Mucosa of rectum (tissue), 2 donors: ENCODE results near the gene OR6X1.
A peak's percentile ranks its signal among the peaks of the same experiment; 100 is the strongest.

Experiments
- H3K27ac ChIP-seq, 2 donors: one replicate each; pipeline ENCODE4 v1.7.0; 2013; ENCODE audit warnings: inconsistent platforms in 2 of 2, low read depth in 2 of 2, low read length in 2 of 2
- H3K27me3 ChIP-seq, 2 donors: one replicate each; pipeline ENCODE4 v1.7.0; 2013; ENCODE audit warnings: low read length in 2 of 2; ENCODE audit not compliant: control insufficient read depth in 2 of 2, insufficient read depth in 2 of 2
- H3K36me3 ChIP-seq, 2 donors: one replicate each; pipeline ENCODE4 v1.7.0; 2013; ENCODE audit warnings: low read length in 2 of 2; ENCODE audit not compliant: control insufficient read depth in 2 of 2, insufficient read depth in 2 of 2
- H3K4me1 ChIP-seq, 2 donors: one replicate each; pipeline ENCODE4 v1.7.0; 2013; ENCODE audit warnings: low read length in 2 of 2, mild to moderate bottlenecking in 1 of 2; ENCODE audit not compliant: control insufficient read depth in 2 of 2, insufficient read depth in 2 of 2
- H3K4me3 ChIP-seq, 2 donors: one replicate each; pipeline ENCODE4 v1.7.0; 2013; ENCODE audit warnings: low read length in 2 of 2
- H3K9ac ChIP-seq, 2 donors: one replicate each; pipeline ENCODE4 v1.7.0; 2013; ENCODE audit warnings: low read length in 2 of 2, low read depth in 1 of 2, mild to moderate bottlenecking in 1 of 2
- H3K9me3 ChIP-seq, 2 donors: one replicate each; pipeline ENCODE4 v1.7.0; 2013; ENCODE audit warnings: low read length in 2 of 2; ENCODE audit not compliant: control insufficient read depth in 2 of 2
- donor health status: healthy.
- donor health status: Normal muscosa, but diverticular disease.

The OR6X1 gene

DNA sequence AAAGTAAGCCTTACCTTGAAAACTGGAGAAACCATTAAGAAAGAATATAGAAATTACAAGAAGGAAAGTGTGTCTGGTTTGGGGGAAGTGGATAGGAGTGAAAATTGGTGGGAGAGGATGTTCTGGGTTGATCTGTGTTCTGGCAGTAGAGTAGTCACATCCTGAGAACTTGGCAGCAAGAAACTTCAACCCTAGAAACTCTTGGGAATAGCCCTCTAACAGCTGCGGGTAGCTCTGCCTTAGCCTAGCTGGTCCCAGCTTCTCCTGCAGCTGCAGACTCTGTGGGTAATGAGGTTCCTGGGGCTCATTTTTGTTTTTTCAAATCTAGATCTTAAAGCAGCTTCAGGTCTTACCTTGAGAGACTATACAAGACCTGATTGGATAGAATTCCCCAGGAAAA lies 24.2 kb upstream of the OR6X1 start:
- Histone ChIP-seq H3K4me3 (no peak overlapping the region), H3K9me3 (no peaks in the 10 kb centered on the region), H3K27ac (no peak overlapping the region), H3K27me3 (no peaks in the 10 kb centered on the region), H3K4me1 (no peaks in the 10 kb centered on the region), H3K36me3 (no peaks in the 10 kb centered on the region), H3K9ac (no peak overlapping the region)

DNA sequence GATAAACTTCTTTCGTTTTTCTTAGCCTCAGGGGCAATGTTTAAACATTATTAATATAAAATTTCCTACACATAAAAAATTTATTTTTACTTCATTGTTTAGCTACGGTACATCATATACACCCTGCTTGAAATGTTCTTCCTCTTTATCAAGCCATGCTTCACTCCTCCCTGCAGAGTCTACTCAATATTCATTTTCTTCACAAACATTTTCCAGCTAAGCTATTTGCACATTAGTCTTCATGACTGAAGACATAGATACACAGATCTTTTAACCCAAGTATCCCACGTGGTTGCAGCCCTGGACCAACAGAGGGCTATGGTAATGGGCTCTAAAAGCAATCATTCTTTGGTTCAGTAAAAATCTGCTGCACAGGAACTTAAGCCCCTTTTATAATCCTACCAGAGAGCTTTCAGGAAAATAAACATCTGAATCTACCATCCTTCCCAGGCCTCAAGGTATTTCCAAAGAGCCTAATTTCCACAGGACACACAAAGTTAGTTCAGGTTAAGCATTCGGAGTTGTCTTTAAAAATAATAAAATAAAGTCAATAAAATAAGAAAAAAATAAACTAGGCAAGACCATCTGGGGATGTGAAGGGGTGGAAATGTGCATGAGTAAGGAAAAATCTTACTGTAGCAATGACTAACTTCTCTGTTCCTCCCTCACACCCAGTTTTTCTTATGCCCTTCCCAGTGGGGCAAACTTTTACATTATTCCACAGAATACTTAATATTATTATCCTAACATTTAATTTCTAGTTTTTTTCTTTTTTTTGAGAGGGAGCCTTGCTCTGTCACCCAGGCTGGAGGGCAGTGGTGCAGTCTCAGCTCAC lies 21.6 kb upstream of the OR6X1 start:
- Histone ChIP-seq H3K36me3 (no peaks in the 10 kb centered on the region), H3K27me3 (no peaks in the 10 kb centered on the region), H3K4me1 (no peaks in the 10 kb centered on the region), H3K9ac (no peak overlapping the region), H3K27ac (no peak overlapping the region), H3K9me3 (no peaks in the 10 kb centered on the region), H3K4me3 (no peak overlapping the region)

DNA sequence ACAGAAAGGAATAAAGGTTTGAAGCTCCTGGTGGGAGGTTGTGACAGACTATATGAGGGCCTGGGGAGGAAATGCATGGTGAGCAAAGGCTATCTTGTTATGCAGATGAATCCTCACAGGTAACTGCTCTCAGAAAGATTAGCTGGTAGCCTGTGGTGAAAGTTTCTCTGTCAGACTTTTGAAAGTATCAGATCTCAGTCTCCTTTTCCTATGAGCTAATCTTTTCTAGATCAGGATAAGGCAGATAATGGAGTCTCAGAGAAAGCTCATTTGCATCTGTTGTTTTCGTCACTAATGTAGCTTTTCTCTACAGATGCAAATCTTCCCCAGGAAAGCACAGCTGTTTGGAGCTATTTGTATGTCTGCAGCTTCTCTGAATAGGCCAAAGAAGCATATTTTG lies 21.0 kb upstream of the OR6X1 start:
- Histone ChIP-seq H3K9ac (no peak overlapping the region), H3K27ac (no peak overlapping the region), H3K4me3 (no peak overlapping the region), H3K4me1 (no peaks in the 10 kb centered on the region), H3K9me3 (no peaks in the 10 kb centered on the region), H3K36me3 (no peaks in the 10 kb centered on the region), H3K27me3 (no peaks in the 10 kb centered on the region)

DNA sequence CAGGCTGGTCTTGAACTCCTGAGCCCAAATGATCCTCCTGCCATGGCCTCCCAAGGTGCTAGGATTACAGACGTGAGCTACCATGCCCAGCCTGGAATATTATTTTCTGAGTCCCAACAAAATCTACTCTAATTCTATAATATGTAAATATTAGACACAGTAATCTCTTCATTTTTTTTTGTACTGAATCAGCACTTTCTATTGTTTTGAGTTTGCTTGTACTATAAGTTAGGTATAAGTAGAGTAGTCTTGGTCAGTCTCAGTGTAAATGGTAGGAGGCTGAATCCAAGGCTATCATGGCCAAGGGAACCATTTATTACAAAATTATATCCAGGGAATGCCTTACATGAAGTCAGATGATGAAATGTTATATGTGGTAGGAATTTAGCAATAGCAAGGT lies 19.6 kb upstream of the OR6X1 start:
- Histone ChIP-seq H3K27ac (no peak overlapping the region), H3K36me3 (no peaks in the 10 kb centered on the region), H3K27me3 (no peaks in the 10 kb centered on the region), H3K9ac (no peak overlapping the region), H3K4me3 (no peak overlapping the region), H3K4me1 (no peaks in the 10 kb centered on the region), H3K9me3 (no peaks in the 10 kb centered on the region)

DNA sequence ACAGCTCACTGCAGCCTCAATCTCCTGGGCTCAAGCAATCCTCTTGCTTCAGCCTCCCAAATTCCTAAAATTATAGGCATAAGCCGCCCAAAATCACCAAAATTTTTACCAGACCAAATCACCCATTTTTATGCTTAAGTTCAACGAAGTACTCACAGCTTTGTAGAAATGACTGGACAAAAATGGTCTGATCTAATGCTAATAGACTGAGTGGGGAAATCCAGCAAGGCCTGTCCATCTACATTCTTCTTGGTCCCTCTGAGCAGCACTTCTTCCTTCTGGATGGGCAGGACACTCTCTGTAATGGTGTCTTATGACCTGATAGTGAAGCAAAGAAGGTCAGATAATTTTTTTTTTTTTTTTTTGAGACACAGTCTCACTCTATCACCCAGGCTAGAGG lies 18.7 kb upstream of the OR6X1 start:
- no peak overlapping the region for H3K9ac ChIP-seq
- no peaks in the 10 kb centered on the region for H3K36me3 ChIP-seq
- H3K4me3 ChIP-seq = no peak overlapping the region
- no peaks in the 10 kb centered on the region for H3K9me3 ChIP-seq
- H3K27ac ChIP-seq = no peak overlapping the region
- H3K4me1 ChIP-seq = no peaks in the 10 kb centered on the region
- no peaks in the 10 kb centered on the region for H3K27me3 ChIP-seq

DNA sequence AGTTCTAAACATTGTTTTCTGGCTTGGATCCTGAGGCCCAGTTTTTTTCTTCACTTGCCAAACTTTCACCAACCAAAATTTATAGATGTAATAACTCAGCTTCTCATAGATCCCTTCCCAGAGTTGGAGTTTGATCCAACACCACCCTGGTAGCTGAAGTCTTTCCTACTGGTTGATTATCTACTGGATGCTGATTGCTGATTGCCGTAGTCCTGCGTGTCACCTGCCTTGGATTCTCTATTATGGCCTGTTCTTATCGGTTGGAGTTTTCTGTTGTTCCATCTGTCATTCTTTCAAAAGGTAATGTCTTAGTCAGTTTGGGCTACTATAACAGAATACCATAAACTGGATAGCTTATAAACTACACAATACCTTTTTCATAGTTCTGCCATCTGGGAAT lies 17.3 kb upstream of the OR6X1 start:
- H3K27me3 ChIP-seq = no peaks in the 10 kb centered on the region
- no peak overlapping the region for H3K4me3 ChIP-seq
- H3K9me3 ChIP-seq = no peaks in the 10 kb centered on the region
- no peaks in the 10 kb centered on the region for H3K4me1 ChIP-seq
- no peaks in the 10 kb centered on the region for H3K36me3 ChIP-seq
- H3K9ac ChIP-seq = no peak overlapping the region
- peak overlapping the region in 1 of 2 donors; percentile 23 for H3K27ac ChIP-seq

DNA sequence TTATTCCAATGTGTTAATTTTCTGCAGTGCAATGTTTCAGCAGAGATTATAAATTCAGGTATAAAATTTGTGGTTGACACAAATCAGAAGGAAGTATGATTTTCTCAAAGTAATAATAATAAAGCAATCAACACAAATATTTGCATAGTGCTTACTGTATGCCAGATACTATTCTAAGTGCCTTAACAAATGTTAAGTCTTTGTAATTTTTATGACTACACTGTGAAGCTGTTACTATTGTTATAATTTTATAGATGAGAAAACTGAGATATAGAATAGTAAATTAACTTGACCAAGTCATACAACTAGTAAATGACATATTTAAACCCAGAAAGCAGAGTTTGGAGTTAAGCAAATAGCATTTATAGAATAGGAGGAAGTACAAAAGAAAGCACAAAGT lies 16.4 kb upstream of the OR6X1 start:
- H3K4me1 ChIP-seq = no peaks in the 10 kb centered on the region
- H3K9ac ChIP-seq = no peak overlapping the region
- H3K9me3 ChIP-seq = no peaks in the 10 kb centered on the region
- no peaks in the 10 kb centered on the region for H3K36me3 ChIP-seq
- H3K27ac ChIP-seq = no peak overlapping the region
- H3K4me3 ChIP-seq = no peak overlapping the region
- H3K27me3 ChIP-seq = no peaks in the 10 kb centered on the region

DNA sequence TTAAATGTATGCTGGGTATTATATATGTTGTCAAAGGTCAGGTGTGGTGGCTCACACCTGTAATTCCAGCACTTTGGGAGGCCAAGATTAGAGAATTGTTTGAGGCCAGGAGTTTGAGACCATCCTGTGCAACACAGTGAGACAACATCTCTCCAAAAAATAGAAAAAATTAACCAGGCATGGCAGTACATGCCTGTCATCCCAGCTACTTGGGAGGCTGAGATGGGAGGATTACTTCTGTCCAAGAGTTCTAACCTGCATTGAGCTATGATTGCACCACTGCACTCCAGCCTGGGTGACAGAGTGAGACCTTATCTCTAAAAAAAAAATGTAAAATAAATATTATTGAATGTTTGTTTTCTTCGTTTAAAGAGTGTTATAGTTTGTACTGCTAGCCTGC lies 11.3 kb upstream of the OR6X1 start:
- Histone ChIP-seq H3K27me3 (no peaks in the 10 kb centered on the region), H3K4me3 (no peak overlapping the region), H3K4me1 (no peaks in the 10 kb centered on the region)

DNA sequence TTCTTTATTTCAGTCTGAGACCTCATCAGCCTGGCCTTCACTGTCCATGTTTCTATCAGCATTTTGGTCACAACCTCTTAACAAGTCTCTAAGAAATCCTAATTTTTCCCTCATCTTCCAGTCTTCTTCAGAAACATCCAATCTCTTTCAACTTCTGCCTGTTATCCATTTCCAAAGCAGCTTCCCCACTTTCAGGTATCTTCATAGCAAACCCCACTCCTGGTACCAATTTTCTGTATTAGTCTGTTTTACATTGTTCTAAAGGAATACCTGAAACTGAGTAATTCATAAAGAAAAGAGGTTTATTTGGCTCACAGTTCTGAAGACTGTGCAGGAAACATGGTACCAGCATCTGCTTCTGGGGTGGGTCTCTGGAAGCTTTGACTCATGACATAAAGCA lies 8.1 kb upstream of the OR6X1 start:
- no peak overlapping the region for H3K4me3 ChIP-seq
- H3K27me3 ChIP-seq = no peaks in the 10 kb centered on the region
- H3K36me3 ChIP-seq = no peaks in the 10 kb centered on the region
- H3K9me3 ChIP-seq = peaks cover 0 to 4% of the 10 kb centered on the region in 2 donors
- no peak overlapping the region for H3K9ac ChIP-seq
- no peaks in the 10 kb centered on the region for H3K4me1 ChIP-seq
- H3K27ac ChIP-seq = no peak overlapping the region

More for the DNA sequence above, 11.3 kb upstream of the OR6X1 start:
- Histone ChIP-seq H3K27ac (no peak overlapping the region), H3K9me3 (peaks cover 0 to 4% of the 10 kb centered on the region in 2 donors), H3K9ac (no peak overlapping the region), H3K36me3 (no peaks in the 10 kb centered on the region)

DNA sequence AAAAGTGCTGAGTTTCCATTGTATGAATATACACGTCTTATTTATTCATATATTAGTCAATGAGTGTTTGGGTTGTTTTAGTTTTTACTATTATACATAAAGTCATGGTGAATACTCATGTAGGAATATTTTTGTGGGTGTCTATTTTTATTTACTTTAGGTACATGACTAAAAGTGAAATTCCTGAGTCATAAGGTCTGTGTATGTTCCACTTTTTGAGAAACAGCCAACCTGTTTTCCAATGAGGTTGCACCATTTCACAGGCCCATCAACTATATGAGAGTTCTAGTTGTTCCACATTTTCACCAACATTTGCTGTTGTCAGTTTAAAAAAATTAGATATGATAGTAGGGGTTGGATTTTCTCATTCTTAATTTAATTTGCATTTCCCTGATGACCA lies 6.6 kb upstream of the OR6X1 start:
- no peak overlapping the region for H3K27ac ChIP-seq

More for the DNA sequence above, 6.6 kb upstream of the OR6X1 start:
- peaks cover 0 to 4% of the 10 kb centered on the region in 2 donors for H3K9me3 ChIP-seq
- H3K9ac ChIP-seq = no peak overlapping the region
- no peaks in the 10 kb centered on the region for H3K36me3 ChIP-seq
- H3K27me3 ChIP-seq = no peaks in the 10 kb centered on the region
- no peak overlapping the region for H3K4me3 ChIP-seq
- no peaks in the 10 kb centered on the region for H3K4me1 ChIP-seq
